ENCODE data around the gene SLC12A7.
"Not testable (repeated sequence)": the region's sequence is repeated elsewhere in the genome, so short reads cannot be mapped to it uniquely, and the experiment has no call there.

The SLC12A7 gene

GRCh38 chr5:1108865-1109174, 3.0 kb downstream of the SLC12A7 start:
- no peak for DNase-seq

GRCh38 chr5:1108023-1108864, 3.6 kb downstream of the SLC12A7 start:
- DNase-seq: no peak

GRCh38 chr5:1107167-1108022, 4.5 kb downstream of the SLC12A7 start:
- DNase-seq: no peak

GRCh38 chr5:1106385-1107166, 5.3 kb downstream of the SLC12A7 start:
- DNase-seq: peak in 1 of 5 donors; percentile 29

- peak; percentile 34 to 85 (median 68) for DNase-seq
Observed at GRCh38 chr5:1105350-1106265, 6.3 kb downstream of the SLC12A7 start.

- DNase-seq: peak in 3 of 5 donors; percentile 40 to 82 (median 45)
Observed at GRCh38 chr5:1104327-1105006, 7.4 kb downstream of the SLC12A7 start.

GRCh38 chr5:1103505-1104326, 8.1 kb downstream of the SLC12A7 start:
- no peak for DNase-seq

GRCh38 chr5:1103093-1103492, 8.8 kb downstream of the SLC12A7 start:
- DNase-seq: no peak

- DNase-seq: no peak
Observed at GRCh38 chr5:1101961-1102713, 9.7 kb downstream of the SLC12A7 start.

GRCh38 chr5:1100664-1101574, 10.9 kb downstream of the SLC12A7 start:
- no peak for DNase-seq

GRCh38 chr5:1099926-1100663, 11.8 kb downstream of the SLC12A7 start:
- DNase-seq: no peak

- DNase-seq: no peak
Observed at GRCh38 chr5:1098986-1099597, 12.8 kb downstream of the SLC12A7 start.

GRCh38 chr5:1097988-1098385, 13.9 kb downstream of the SLC12A7 start:
- DNase-seq: not testable (repeated sequence)

- DNase-seq: no peak
Observed at GRCh38 chr5:1097381-1097987, 14.4 kb downstream of the SLC12A7 start.

GRCh38 chr5:1096838-1097237, 15.0 kb downstream of the SLC12A7 start:
- no peak for DNase-seq

GRCh38 chr5:1095990-1096363, 15.9 kb downstream of the SLC12A7 start:
- no peak for DNase-seq

Data from T-helper 1 cell (primary cell).